ENCODE data around the gene OSBPL2. TPM values are rescaled to one million over a fixed set of nuclear protein-coding genes. Genes with fewer than 3 reads are reported as not detected.

Gene OSBPL2
- total RNA-seq, 1 experiment from 2014 or later = 26.3 TPM

DNA sequence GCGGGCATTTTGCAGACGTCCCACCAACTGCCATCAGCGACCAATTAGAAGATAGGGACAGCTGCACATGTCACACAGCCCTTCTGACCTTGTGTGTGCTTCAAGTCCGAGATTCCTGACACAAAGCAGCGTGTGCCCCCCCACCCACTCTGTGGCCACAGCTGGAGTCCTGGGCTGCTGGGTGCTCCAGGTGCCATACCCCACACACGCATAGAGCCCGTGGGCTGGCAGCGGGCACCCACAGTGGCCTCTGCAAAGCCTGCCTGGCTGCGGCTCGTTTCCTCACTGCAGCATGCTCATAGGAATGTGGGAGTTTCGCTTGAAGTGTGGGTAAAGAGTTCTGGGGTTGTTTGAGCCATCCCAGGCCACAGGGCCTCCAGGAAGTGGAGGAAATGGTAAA, 62.0 kb downstream of the OSBPL2 start:
- no peak for TF ChIP-seq EZH2 (IDR thresholded peaks at IDR 0.05; ENCODE audit: borderline replicate concordance, low read depth, low read length, poor library complexity, severe bottlenecking)
- TF ChIP-seq, protein P1, sequence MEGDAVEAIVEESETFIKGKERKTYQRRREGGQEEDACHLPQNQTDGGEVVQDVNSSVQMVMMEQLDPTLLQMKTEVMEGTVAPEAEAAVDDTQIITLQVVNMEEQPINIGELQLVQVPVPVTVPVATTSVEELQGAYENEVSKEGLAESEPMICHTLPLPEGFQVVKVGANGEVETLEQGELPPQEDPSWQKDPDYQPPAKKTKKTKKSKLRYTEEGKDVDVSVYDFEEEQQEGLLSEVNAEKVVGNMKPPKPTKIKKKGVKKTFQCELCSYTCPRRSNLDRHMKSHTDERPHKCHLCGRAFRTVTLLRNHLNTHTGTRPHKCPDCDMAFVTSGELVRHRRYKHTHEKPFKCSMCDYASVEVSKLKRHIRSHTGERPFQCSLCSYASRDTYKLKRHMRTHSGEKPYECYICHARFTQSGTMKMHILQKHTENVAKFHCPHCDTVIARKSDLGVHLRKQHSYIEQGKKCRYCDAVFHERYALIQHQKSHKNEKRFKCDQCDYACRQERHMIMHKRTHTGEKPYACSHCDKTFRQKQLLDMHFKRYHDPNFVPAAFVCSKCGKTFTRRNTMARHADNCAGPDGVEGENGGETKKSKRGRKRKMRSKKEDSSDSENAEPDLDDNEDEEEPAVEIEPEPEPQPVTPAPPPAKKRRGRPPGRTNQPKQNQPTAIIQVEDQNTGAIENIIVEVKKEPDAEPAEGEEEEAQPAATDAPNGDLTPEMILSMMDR (conservative IDR thresholded peaks at IDR 0.05; ENCODE audit: low read depth, low read length) = no peak
- ChIA-PET CTCF (no interaction called here), POLR2A (ENCODE audit: low non-redundant PET) (no interaction called here)
- peaks cover 14% of the 10 kb centered on the region for H3K4me1 ChIP-seq (ENCODE audit: insufficient read depth, low read length, poor library complexity, severe bottlenecking)
- no peak overlapping the region for H3K4me3 ChIP-seq (ENCODE audit: low read depth, low read length, poor library complexity, severe bottlenecking)
- intact Hi-C loops (cut with micrococcal nuclease; ENCODE audit: unreplicated experiment) = no loop called here
- H3K27ac ChIP-seq (ENCODE audit: low read depth, low read length, poor library complexity, severe bottlenecking) = no peak overlapping the region
- peaks cover 18% of the 10 kb centered on the region for H3K36me3 ChIP-seq (ENCODE audit: insufficient read depth, low read length, poor library complexity, severe bottlenecking)
- no peaks in the 10 kb centered on the region for H3K9me3 ChIP-seq (ENCODE audit: low read depth, low read length, poor library complexity, severe bottlenecking)
- no peaks in the 10 kb centered on the region for H3K27me3 ChIP-seq (replicated peaks; ENCODE audit: insufficient read depth, low read depth, low read length, poor library complexity)
- DNase-seq (ENCODE audit: low spot score) = no peak
- no TSS peak for BruUV-seq (replicated peaks)

DNA sequence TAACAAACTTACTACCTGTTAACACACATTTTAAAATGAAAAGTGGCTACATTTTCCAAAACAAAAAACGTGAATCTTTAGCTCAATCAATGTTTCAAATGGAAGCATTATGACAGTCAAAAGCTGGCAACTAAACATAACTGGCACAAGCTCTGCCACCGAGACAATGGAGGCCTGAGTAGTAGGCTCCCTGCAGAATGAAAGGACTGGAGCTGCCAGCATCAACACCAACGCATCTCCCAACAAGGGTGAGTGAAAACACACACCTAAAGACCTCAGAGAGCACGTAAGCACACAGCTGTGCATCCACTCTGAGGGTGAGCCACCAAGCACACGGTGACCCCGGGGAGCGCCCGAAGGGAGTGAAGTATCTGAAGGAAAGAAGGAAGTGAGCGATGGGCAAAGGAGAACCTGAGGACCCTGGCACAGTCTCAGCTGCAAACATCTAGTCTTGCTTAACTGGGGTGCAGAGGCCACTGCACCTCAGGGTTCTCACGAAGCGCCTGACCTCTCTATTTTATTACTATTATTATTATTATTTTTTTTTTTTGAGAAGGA, 62.9 kb downstream of the OSBPL2 start:
- no peak overlapping the region for H3K27ac ChIP-seq (ENCODE audit: low read depth, low read length, poor library complexity, severe bottlenecking)
- ChIA-PET CTCF (no interaction called here), POLR2A (ENCODE audit: low non-redundant PET) (no interaction called here)
- H3K4me1 ChIP-seq (ENCODE audit: insufficient read depth, low read length, poor library complexity, severe bottlenecking) = peaks cover 18% of the 10 kb centered on the region
- H3K4me3 ChIP-seq (ENCODE audit: low read depth, low read length, poor library complexity, severe bottlenecking) = no peak overlapping the region
- H3K9me3 ChIP-seq (ENCODE audit: low read depth, low read length, poor library complexity, severe bottlenecking) = no peaks in the 10 kb centered on the region
- no peak for DNase-seq (ENCODE audit: low spot score)
- BruUV-seq (replicated peaks) = no TSS peak
- intact Hi-C loops (cut with micrococcal nuclease; ENCODE audit: unreplicated experiment) = no loop called here
- H3K27me3 ChIP-seq (replicated peaks; ENCODE audit: insufficient read depth, low read depth, low read length, poor library complexity) = no peaks in the 10 kb centered on the region
- peaks cover 25% of the 10 kb centered on the region for H3K36me3 ChIP-seq (ENCODE audit: insufficient read depth, low read length, poor library complexity, severe bottlenecking)
- TF ChIP-seq, protein P1 (conservative IDR thresholded peaks at IDR 0.05; ENCODE audit: low read depth, low read length) = no peak
- no peak for TF ChIP-seq EZH2 (IDR thresholded peaks at IDR 0.05; ENCODE audit: borderline replicate concordance, low read depth, low read length, poor library complexity, severe bottlenecking)

DNA sequence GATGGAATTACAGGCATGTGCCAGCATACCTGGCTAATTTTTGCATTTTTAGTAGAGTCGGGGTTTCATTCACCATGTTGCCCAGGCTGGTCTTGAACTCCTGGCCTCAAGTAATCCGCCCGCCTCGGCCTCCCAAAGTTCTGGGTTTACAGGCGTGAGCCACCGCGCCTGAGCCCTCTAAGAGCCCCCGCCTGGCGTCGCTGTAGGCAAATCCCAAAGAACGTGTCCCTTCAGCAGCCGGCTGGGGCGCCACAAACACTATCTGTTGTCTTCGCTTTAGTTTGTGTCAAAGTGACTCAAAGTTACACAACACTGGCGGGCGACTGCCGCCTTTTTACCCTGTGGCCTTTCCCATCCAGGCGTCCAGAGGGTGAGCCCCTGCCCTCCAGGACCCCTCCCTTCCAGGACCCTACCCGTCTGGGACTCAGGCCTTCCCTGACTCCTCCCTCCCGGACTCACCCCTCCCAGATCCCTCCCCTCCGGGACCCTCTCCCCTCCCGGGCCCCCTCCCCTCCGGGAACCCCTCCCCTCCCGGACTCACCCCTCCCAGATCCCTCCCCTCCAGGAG, 63.5 kb downstream of the OSBPL2 start:
- ChIA-PET POLR2A (ENCODE audit: low non-redundant PET) (interaction anchor here (0.5 to 0.6 kb wide), 2 partner anchors 15 to 875 kb away, joined by 3 to 9 read pairs; no protein-coding TSS in a partner anchor), CTCF (interaction anchor here (0.6 to 1.1 kb wide), 11 partner anchors 10 to 1149 kb away, joined by 3 to 19 read pairs (median 7); no protein-coding TSS in a partner anchor)
- Histone ChIP-seq H3K27me3 (replicated peaks; ENCODE audit: insufficient read depth, low read depth, low read length, poor library complexity) (no peaks in the 10 kb centered on the region), H3K36me3 (ENCODE audit: insufficient read depth, low read length, poor library complexity, severe bottlenecking) (peaks cover 31% of the 10 kb centered on the region), H3K4me3 (ENCODE audit: low read depth, low read length, poor library complexity, severe bottlenecking) (peak overlapping the region; percentile 97), H3K9me3 (ENCODE audit: low read depth, low read length, poor library complexity, severe bottlenecking) (no peaks in the 10 kb centered on the region), H3K4me1 (ENCODE audit: insufficient read depth, low read length, poor library complexity, severe bottlenecking) (peaks cover 18% of the 10 kb centered on the region), H3K27ac (ENCODE audit: low read depth, low read length, poor library complexity, severe bottlenecking) (peak overlapping the region; percentile 96)
- BruUV-seq (replicated peaks) = no TSS peak
- intact Hi-C loops (cut with micrococcal nuclease; ENCODE audit: unreplicated experiment) = loop anchor here (1.0 kb wide), 1 partner anchor 80 kb away; no protein-coding TSS in a partner anchor
- DNase-seq (ENCODE audit: low spot score) = peak; percentile 97
- no peak for TF ChIP-seq EZH2 (IDR thresholded peaks at IDR 0.05; ENCODE audit: borderline replicate concordance, low read depth, low read length, poor library complexity, severe bottlenecking)
- TF ChIP-seq, protein P1 (conservative IDR thresholded peaks at IDR 0.05; ENCODE audit: low read depth, low read length) = peak; percentile 81
